ENCODE data around the gene PRKG1. TPM values are rescaled to one million over a fixed set of nuclear protein-coding genes. Genes with fewer than 3 reads are reported as not detected.

Gene PRKG1
- total RNA-seq, 1 experiment from 2014 or later, result 10.4 TPM

DNA sequence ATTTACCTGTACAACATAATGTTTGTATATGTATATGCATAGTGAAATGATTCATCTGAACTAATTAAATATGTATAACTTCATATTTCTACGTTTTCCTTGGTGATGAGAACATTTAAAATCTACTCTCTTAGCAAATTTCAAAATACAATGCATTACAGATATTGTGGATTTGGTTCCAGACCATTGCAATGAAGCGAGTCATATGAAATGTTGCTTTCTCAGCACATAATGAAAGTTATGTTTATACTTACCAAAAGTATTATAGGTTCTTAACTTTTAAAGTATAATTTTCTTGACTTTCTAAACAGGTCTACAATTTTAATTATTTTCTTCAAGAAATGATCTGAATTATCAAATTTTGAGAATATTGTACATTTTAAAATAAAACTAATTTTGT, 435.9 kb downstream of the PRKG1 start:
- no CpG with 5 or more reads among the region's 2 CpGs for WGBS (ENCODE audit: extremely low coverage, insufficient read length, low lambda C conversion rate)
- Histone ChIP-seq H3K23ac (ENCODE audit: insufficient read length, low read depth, low read length) (no peak overlapping the region), H2AFZ (ENCODE audit: low read length) (no peak overlapping the region), H3K79me2 (ENCODE audit: insufficient read depth, low read length) (no peaks in the 10 kb centered on the region), H4K91ac (ENCODE audit: insufficient read length, low read depth, low read length) (no peak overlapping the region), H4K8ac (replicated peaks; ENCODE audit: insufficient read length, low read depth, low read length) (no peak overlapping the region), H2BK120ac (ENCODE audit: low read depth, low read length, poor library complexity, severe bottlenecking) (no peak overlapping the region), H3K9me3 (ENCODE audit: control insufficient read depth, low read depth, low read length) (no peaks in the 10 kb centered on the region), H3K23me2 (ENCODE audit: insufficient read length, low read depth, low read length, poor library complexity, severe bottlenecking) (no peaks in the 10 kb centered on the region), H3T11ph (ENCODE audit: low read length) (no peak overlapping the region), H3K27me3 (ENCODE audit: insufficient read depth, low read length) (no peaks in the 10 kb centered on the region), H3K4ac (ENCODE audit: low read depth, low read length) (no peak overlapping the region), H3K27ac (ENCODE audit: insufficient read length, low read depth, low read length) (no peak overlapping the region), H3K79me1 (ENCODE audit: insufficient read depth, low read depth, low read length, poor library complexity, severe bottlenecking) (no peaks in the 10 kb centered on the region), H3K4me1 (ENCODE audit: insufficient read depth, low read length) (no peaks in the 10 kb centered on the region), H2BK15ac (ENCODE audit: low read depth, low read length) (no peak overlapping the region), H4K5ac (ENCODE audit: insufficient read length, low read depth, low read length) (no peak overlapping the region), H3K14ac (ENCODE audit: insufficient read depth, low read length) (no peak overlapping the region), H3K18ac (ENCODE audit: insufficient read length, low read depth, low read length) (no peak overlapping the region), H2BK20ac (ENCODE audit: low read depth, low read length, poor library complexity, severe bottlenecking) (no peak overlapping the region), H3K4me2 (ENCODE audit: insufficient read depth, insufficient read length, low read length) (no peak overlapping the region), H2BK5ac (ENCODE audit: insufficient read length, low read length) (no peak overlapping the region), H4K20me1 (ENCODE audit: control insufficient read depth, insufficient read depth, insufficient read length) (no peaks in the 10 kb centered on the region), H2BK12ac (ENCODE audit: insufficient read length, low read depth, low read length) (no peak overlapping the region), H3K9ac (ENCODE audit: extremely low read depth, insufficient read length, low read length) (no peak overlapping the region), H2AK5ac (ENCODE audit: insufficient read length, low read length) (no peak overlapping the region), H3K56ac (ENCODE audit: insufficient read length, low read depth, low read length) (no peak overlapping the region)
- Mint-ChIP-seq H3K4me3 (no peak overlapping the region), H3K9me3 (no peaks in the 10 kb centered on the region), H3K4me1 (no peaks in the 10 kb centered on the region), H3K27me3 (ENCODE audit: low read depth) (no peaks in the 10 kb centered on the region), H3K27ac (no peak overlapping the region), H3K36me3 (ENCODE audit: insufficient read depth in 1 of 3, low read depth in 3 of 3) (peaks cover 0 to 2% (median 0%) of the 10 kb centered on the region in 3 experiments; a peak in 1 of 7 replicates)
- DNase-seq, result no peak
- TF ChIP-seq, protein P1, sequence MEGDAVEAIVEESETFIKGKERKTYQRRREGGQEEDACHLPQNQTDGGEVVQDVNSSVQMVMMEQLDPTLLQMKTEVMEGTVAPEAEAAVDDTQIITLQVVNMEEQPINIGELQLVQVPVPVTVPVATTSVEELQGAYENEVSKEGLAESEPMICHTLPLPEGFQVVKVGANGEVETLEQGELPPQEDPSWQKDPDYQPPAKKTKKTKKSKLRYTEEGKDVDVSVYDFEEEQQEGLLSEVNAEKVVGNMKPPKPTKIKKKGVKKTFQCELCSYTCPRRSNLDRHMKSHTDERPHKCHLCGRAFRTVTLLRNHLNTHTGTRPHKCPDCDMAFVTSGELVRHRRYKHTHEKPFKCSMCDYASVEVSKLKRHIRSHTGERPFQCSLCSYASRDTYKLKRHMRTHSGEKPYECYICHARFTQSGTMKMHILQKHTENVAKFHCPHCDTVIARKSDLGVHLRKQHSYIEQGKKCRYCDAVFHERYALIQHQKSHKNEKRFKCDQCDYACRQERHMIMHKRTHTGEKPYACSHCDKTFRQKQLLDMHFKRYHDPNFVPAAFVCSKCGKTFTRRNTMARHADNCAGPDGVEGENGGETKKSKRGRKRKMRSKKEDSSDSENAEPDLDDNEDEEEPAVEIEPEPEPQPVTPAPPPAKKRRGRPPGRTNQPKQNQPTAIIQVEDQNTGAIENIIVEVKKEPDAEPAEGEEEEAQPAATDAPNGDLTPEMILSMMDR (conservative IDR thresholded peaks at IDR 0.05), result no peak

Measured in H9 (cell line).